ENCODE data around the gene KBTBD6. TPM values are rescaled to one million over a fixed set of nuclear protein-coding genes. Genes with fewer than 3 reads are reported as not detected.

KBTBD6 gene
- total RNA-seq, 1 experiment from 2014 or later, result 5.1 TPM

DNA sequence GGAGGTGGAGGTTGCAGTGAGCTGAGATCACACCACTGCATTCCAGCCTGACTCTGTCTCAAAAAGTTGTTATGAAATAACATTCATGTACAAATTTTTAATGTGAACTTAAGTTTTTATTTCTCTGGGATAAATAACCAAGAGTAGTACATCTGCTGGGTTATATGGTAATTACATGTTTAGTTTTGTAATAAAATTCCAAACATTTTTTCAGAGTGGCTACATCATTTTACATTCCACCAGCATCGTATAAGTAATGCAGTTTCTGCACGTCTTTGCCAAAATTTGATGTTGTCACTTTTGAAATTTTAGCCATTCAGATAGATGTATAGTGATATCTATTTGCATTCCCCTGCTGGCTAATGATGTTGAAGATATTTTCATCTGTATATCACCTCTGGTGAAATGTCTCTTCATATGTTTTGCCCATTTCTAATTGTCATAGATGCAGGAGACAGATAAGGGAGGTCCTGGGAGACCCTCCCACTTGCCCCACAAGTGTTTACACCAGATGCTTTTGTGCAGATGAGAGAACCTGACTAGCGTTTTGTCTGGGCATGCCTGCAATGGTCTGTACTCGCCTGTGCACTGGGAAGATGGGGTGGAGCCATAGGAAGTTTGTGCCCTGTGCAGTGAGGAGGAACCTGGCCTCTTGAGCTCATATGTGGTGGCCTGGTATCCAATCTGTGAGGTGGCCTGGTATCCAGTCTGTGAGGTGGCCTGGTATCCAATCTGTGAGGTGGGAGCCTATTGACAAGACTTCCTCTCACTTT lies 12.7 kb upstream of the KBTBD6 start:
- no peaks in the 10 kb centered on the region for H4K20me1 ChIP-seq (ENCODE audit: low read length)
- no peak overlapping the region for H3K9ac ChIP-seq (ENCODE audit: low read length)
- no peaks in the 10 kb centered on the region for H3K27me3 ChIP-seq (ENCODE audit: low read length)
- DNase-seq (no peak), ATAC-seq (no peak)
- H3K36me3 ChIP-seq (ENCODE audit: low read depth, low read length), result peaks cover 13% of the 10 kb centered on the region; the same call in 1 of the 2 replicates
- ChIA-PET CTCF (no interaction called here), POLR2A (ENCODE audit: unreplicated experiment) (no interaction called here)
- intact Hi-C loops (cut with micrococcal nuclease), result no loop called here
- H3K9me3 ChIP-seq (ENCODE audit: low read length), result peaks cover 26% of the 10 kb centered on the region
- H3K4me3 ChIP-seq (ENCODE audit: low read length), result no peak overlapping the region
- H3F3A ChIP-seq (ENCODE audit: low read length, unreplicated experiment), result no peaks in the 10 kb centered on the region
- H2AFZ ChIP-seq (ENCODE audit: low read length), result no peak overlapping the region
- H3K4me1 ChIP-seq (ENCODE audit: insufficient read depth, low read length), result no peaks in the 10 kb centered on the region
- H3K9me2 ChIP-seq (replicated peaks; ENCODE audit: low read length), result no peaks in the 10 kb centered on the region
- BruUV-seq (replicated peaks), result no TSS peak
- H3K4me2 ChIP-seq (ENCODE audit: low read length), result no peak overlapping the region
- H3K79me2 ChIP-seq (ENCODE audit: low read length), result no peaks in the 10 kb centered on the region
- no peak overlapping the region for H3K27ac ChIP-seq (ENCODE audit: low read length)
- TF ChIP-seq EZH2 (IDR thresholded peaks at IDR 0.05; ENCODE audit: low read length, unreplicated experiment), result no peak
- TF ChIP-seq CTCF (conservative IDR thresholded peaks at IDR 0.05; ENCODE audit: low read depth, low read length), result no peak
- TF ChIP-seq EZH2phosphoT487 (IDR thresholded peaks at IDR 0.05; ENCODE audit: borderline replicate concordance, low read length), result no peak

DNA sequence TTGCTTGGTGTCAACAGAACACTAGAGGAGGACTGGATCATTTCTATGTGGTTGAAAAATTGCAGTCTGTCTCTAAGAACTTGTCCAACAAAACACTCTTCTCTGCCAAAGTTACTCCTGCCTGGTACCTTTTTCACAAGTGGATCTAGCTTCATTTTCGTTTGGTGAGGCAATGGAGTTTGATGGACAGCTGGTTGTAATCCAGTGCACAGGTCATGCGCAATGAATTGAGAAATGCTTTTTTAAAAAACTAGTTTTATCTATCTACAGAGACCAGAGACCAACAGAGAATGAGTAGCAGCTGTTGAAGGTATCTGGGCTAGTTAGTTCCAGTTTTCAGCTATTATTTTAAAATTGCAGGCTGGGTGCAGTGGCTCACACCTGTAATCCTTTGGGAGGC lies 12.0 kb upstream of the KBTBD6 start:
- Histone ChIP-seq H3K4me1 (ENCODE audit: insufficient read depth, low read length) (peaks cover 4% of the 10 kb centered on the region), H3F3A (ENCODE audit: low read length, unreplicated experiment) (no peaks in the 10 kb centered on the region), H3K9ac (ENCODE audit: low read length) (no peak overlapping the region), H2AFZ (ENCODE audit: low read length) (no peak overlapping the region), H3K27ac (ENCODE audit: low read length) (no peak overlapping the region), H3K9me2 (replicated peaks; ENCODE audit: low read length) (no peaks in the 10 kb centered on the region), H4K20me1 (ENCODE audit: low read length) (no peaks in the 10 kb centered on the region), H3K4me2 (ENCODE audit: low read length) (no peak overlapping the region), H3K36me3 (ENCODE audit: low read depth, low read length) (peaks cover 8% of the 10 kb centered on the region; the same call in 1 of the 2 replicates), H3K9me3 (ENCODE audit: low read length) (peaks cover 20% of the 10 kb centered on the region), H3K27me3 (ENCODE audit: low read length) (no peaks in the 10 kb centered on the region), H3K79me2 (ENCODE audit: low read length) (no peaks in the 10 kb centered on the region), H3K4me3 (ENCODE audit: low read length) (no peak overlapping the region)
- no TSS peak for BruUV-seq (replicated peaks)
- no peak for ATAC-seq
- ChIA-PET CTCF (no interaction called here), POLR2A (ENCODE audit: unreplicated experiment) (no interaction called here)
- intact Hi-C loops (cut with micrococcal nuclease), result no loop called here
- DNase-seq, result no peak
- TF ChIP-seq EZH2phosphoT487 (IDR thresholded peaks at IDR 0.05; ENCODE audit: borderline replicate concordance, low read length), result no peak
- no peak for TF ChIP-seq CTCF (conservative IDR thresholded peaks at IDR 0.05; ENCODE audit: low read depth, low read length)
- no peak for TF ChIP-seq EZH2 (IDR thresholded peaks at IDR 0.05; ENCODE audit: low read length, unreplicated experiment)

Measured in PC-3 (cell line).